ENCODE data around the gene COL6A3. TPM values are rescaled to one million over a fixed set of nuclear protein-coding genes. Genes with fewer than 3 reads are reported as not detected.

The COL6A3 gene
- total and polyA plus RNA-seq, 9 of the 15 experiments (the other 6 are each of a cell fraction or from before 2014, with no cell fraction given): 0.07 to 4.1 (median 1.5) TPM

DNA sequence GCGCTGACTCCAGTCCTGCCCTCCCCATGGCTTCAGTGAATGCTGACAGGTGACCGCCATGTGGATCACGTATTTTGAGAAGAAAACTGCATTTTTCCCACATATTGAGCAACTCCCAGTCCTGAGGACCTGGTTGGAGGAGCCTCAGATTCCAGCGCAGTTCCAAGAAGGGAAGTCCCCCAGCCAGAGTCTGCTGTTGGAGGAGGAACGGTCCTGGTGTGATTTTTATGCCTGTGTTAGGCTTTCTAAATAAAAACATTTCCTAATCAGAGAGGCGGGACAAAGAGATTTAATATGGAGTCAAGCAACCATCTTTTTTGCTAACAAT lies 32.3 kb upstream of the COL6A3 start:
- intact Hi-C loops (cut with micrococcal nuclease): no loop called here
- Histone ChIP-seq H3K9me1 (ENCODE audit: control insufficient read depth, insufficient read depth, low read length) (peaks cover 2% of the 10 kb centered on the region), H3K27me3 (ENCODE audit: control insufficient read depth in 2 of 2, insufficient read depth in 2 of 2, low read length in 2 of 2) (peaks cover 0 to 32% of the 10 kb centered on the region in 2 experiments; a peak in 2 of 5 replicates), H3K27ac (ENCODE audit: extremely low read depth, low read depth, low read length) (no peak overlapping the region), H3K36me3 (ENCODE audit: control insufficient read depth, insufficient read depth, low read length) (no peaks in the 10 kb centered on the region), H3K9me3 (replicated peaks; ENCODE audit: control insufficient read depth, insufficient read depth, low read depth, low read length) (no peaks in the 10 kb centered on the region), H3K9ac (ENCODE audit: insufficient read depth in 1 of 2, low read depth in 2 of 2, low read length in 2 of 2) (no peak overlapping the region), H3K4me3 (no peak overlapping the region), H3K79me2 (ENCODE audit: control insufficient read depth, insufficient read depth, low read length) (no peaks in the 10 kb centered on the region), H3K4me2 (ENCODE audit: insufficient read depth, low read length) (no peak overlapping the region), H4K20me1 (replicated peaks; ENCODE audit: control insufficient read depth, insufficient read depth, low read length) (no peaks in the 10 kb centered on the region), H3K4me1 (replicated peaks in 1 of 2; ENCODE audit: control insufficient read depth in 2 of 2, insufficient read depth in 2 of 2, low read length in 2 of 2) (no peaks in the 10 kb centered on the region), H2AFZ (ENCODE audit: low read depth, low read length) (no peak overlapping the region)
- DNase-seq (ENCODE audit: extremely low read depth in 1 of 4, low spot score in 3 of 4) (no peak), ATAC-seq (no peak), FAIRE-seq (no peak)
- BruUV-seq (replicated peaks): no TSS peak
- WGBS (ENCODE audit: insufficient coverage, low coverage, missing lambda C conversion rate): 16% methylated on average over 6 of the region's 6 CpGs
- no peak for TF ChIP-seq FOXP1 (CRISPR knock-in tag; IDR thresholded peaks at IDR 0.05)
- no peak for TF ChIP-seq RBM15 (IDR thresholded peaks at IDR 0.05; ENCODE audit: insufficient read depth, low read length)
- TF ChIP-seq HDAC2 (IDR thresholded peaks at IDR 0.05): no peak
- TF ChIP-seq FOXK2 (conservative IDR thresholded peaks at IDR 0.05 in 1 of 2, IDR thresholded peaks at IDR 0.05 in 1 of 2; ENCODE audit: low read depth in 2 of 2): no peak
- no peak for TF ChIP-seq ELF2 (CRISPR knock-in tag; IDR thresholded peaks at IDR 0.05)
- no peak for TF ChIP-seq POU5F1 (IDR thresholded peaks at IDR 0.05; ENCODE audit: borderline replicate concordance, low read depth, low read length, partially characterized antibody)
- no peak for TF ChIP-seq LARP7 (IDR thresholded peaks at IDR 0.05)
- TF ChIP-seq, protein P1, sequence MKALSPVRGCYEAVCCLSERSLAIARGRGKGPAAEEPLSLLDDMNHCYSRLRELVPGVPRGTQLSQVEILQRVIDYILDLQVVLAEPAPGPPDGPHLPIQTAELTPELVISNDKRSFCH (CRISPR knock-in tag; IDR thresholded peaks at IDR 0.05): no peak
- TF ChIP-seq, protein P1 (tag; IDR thresholded peaks at IDR 0.05): no peak
- no peak for TF ChIP-seq HNRNPK (IDR thresholded peaks at IDR 0.05; ENCODE audit: low read depth, low read length, poor library complexity, severe bottlenecking)
- no peak for TF ChIP-seq NCOA2 (IDR thresholded peaks at IDR 0.05; ENCODE audit: partially characterized antibody in 2 of 2)
- TF ChIP-seq, protein P2, sequence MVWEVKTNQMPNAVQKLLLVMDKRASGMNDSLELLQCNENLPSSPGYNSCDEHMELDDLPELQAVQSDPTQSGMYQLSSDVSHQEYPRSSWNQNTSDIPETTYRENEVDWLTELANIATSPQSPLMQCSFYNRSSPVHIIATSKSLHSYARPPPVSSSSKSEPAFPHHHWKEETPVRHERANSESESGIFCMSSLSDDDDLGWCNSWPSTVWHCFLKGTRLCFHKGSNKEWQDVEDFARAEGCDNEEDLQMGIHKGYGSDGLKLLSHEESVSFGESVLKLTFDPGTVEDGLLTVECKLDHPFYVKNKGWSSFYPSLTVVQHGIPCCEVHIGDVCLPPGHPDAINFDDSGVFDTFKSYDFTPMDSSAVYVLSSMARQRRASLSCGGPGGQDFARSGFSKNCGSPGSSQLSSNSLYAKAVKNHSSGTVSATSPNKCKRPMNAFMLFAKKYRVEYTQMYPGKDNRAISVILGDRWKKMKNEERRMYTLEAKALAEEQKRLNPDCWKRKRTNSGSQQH (CRISPR knock-in tag; IDR thresholded peaks at IDR 0.05): no peak
- TF ChIP-seq NFATC3 (IDR thresholded peaks at IDR 0.05): no peak
- TF ChIP-seq, protein P3, sequence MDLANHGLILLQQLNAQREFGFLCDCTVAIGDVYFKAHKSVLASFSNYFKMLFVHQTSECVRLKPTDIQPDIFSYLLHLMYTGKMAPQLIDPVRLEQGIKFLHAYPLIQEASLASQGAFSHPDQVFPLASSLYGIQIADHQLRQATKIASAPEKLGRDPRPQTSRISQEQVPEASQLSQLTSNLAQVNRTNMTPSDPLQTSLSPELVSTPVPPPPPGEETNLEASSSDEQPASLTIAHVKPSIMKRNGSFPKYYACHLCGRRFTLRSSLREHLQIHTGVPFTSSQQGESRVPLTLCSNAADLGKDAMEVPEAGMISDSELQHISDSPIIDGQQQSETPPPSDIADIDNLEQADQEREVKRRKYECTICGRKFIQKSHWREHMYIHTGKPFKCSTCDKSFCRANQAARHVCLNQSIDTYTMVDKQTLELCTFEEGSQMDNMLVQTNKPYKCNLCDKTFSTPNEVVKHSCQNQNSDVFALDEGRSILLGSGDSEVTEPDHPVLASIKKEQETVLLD (IDR thresholded peaks at IDR 0.05): no peak
- TF ChIP-seq, protein P4, sequence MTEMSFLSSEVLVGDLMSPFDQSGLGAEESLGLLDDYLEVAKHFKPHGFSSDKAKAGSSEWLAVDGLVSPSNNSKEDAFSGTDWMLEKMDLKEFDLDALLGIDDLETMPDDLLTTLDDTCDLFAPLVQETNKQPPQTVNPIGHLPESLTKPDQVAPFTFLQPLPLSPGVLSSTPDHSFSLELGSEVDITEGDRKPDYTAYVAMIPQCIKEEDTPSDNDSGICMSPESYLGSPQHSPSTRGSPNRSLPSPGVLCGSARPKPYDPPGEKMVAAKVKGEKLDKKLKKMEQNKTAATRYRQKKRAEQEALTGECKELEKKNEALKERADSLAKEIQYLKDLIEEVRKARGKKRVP (CRISPR knock-in tag; IDR thresholded peaks at IDR 0.05): no peak
- CTCF ChIA-PET (ENCODE audit: low intra/inter-chr PET ratio): no interaction called here
- POLR2A ChIA-PET: interaction anchor here (0.7 kb wide), 1 partner anchor 38 kb away, joined by 4 read pairs; no protein-coding TSS in a partner anchor
- in situ Hi-C loops (cut with MboI): no loop called here

Measured in K562 (cell line).